Uterus (tissue), 2 donors: ENCODE data around the gene DNAJC28.

Experiments
- POLR2A ChIP-seq, 2 donors: fragments of 450-650 bp; IDR thresholded peaks; one replicate each; pipeline ENCODE4 v1.6.1; 2016; ENCODE audit warnings: antibody characterized with exemption in 2 of 2, mild to moderate bottlenecking in 1 of 2, moderate library complexity in 1 of 2
- TF ChIP-seq, protein P1 (sequence below), 4 experiments: fragments of 200-600 bp in 2 of 4; fragments of 450-650 bp in 2 of 4; sonication (generic) in 2 of 4; IDR thresholded peaks; one replicate each; pipeline ENCODE4 v1.5.1; 2016 to 2019; ENCODE audit warnings: antibody characterized with exemption in 4 of 4, mild to moderate bottlenecking in 2 of 4, moderate library complexity in 1 of 4

DNA sequence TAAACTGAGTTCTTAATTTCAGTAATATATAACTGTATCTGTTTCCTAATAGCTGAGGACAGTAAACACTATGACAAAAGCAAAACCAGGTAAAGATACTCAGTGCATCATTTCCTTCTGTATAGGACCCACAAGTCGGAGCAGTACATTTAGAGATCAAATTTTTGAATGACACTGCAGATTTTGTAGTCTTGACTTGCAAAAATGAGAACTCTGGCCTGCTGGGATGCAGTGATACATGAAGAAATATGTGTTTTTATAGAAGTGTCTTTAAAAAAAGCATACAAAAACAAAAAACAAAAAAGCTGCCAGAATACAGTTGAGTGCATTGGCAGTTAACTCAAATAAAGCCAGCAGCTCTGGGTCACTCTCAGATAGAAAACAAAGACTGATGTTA lies 31.4 kb upstream of the DNAJC28 start:
- TF ChIP-seq, protein P1, sequence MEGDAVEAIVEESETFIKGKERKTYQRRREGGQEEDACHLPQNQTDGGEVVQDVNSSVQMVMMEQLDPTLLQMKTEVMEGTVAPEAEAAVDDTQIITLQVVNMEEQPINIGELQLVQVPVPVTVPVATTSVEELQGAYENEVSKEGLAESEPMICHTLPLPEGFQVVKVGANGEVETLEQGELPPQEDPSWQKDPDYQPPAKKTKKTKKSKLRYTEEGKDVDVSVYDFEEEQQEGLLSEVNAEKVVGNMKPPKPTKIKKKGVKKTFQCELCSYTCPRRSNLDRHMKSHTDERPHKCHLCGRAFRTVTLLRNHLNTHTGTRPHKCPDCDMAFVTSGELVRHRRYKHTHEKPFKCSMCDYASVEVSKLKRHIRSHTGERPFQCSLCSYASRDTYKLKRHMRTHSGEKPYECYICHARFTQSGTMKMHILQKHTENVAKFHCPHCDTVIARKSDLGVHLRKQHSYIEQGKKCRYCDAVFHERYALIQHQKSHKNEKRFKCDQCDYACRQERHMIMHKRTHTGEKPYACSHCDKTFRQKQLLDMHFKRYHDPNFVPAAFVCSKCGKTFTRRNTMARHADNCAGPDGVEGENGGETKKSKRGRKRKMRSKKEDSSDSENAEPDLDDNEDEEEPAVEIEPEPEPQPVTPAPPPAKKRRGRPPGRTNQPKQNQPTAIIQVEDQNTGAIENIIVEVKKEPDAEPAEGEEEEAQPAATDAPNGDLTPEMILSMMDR (IDR thresholded peaks at IDR 0.05), result no peak
- TF ChIP-seq POLR2A (IDR thresholded peaks at IDR 0.05), result no peak
